Stimulated activated CD8-positive, alpha-beta memory T cell treated with anti-CD3 and anti-CD28 coated beads, Interleukin-2, amount 100 ng/mL, for 48 hours (primary cell): ENCODE results near the gene TMEM52.

Experiments
- DNase-seq, 2 donors: peaks; one replicate each; pipeline ENCODE4 v3.0.0-alpha.2; 2020; ENCODE audit warnings: low read depth in 2 of 2

The TMEM52 gene

DNA sequence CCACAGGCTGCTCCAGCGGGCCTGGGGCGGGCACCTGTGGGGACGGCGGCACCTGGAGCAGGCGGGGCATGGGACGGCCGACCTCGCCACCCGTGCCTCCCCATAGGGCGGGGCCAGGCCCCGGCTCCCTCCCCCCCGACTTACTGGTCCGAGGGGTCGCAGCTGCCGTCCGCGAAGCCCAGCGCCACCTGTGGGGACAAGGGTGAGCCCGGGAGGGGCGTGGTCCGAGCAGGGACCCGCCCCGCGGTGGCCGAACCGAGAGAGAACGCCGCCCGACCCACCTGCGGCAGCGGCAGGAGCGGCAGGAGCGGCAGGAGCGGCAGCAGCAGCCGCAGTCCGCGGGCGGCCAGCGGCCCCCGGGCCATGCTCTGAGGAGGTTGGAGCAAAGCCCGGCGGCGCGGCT, at the start of gene TMEM52:
TSS of gene TMEM52 (minus strand) at position 379 of the 403 bp plus-strand sequence. CDS start at position 365, 14 bp downstream.
- DNase-seq, result no peak

DNA sequence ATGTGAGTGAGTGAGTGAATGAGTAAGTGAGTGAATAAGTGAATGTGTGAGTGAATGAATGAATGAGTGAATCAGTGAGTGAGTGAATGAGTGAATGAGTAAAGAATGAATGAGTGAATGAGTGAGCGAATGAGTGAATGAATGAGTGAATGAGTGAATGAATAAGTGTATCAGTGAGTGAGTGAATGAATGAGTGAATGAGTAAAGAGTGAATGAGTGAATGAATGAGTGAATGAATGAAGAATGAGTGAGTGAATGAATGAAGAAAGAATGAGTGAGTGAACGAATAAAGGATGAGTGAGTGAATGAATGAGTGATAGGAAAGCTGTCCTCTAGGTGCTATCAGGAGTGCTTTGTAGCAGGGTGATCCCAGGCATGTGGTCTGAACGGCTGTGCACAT, 48.8 kb upstream of the TMEM52 start:
- DNase-seq, result no peak

DNA sequence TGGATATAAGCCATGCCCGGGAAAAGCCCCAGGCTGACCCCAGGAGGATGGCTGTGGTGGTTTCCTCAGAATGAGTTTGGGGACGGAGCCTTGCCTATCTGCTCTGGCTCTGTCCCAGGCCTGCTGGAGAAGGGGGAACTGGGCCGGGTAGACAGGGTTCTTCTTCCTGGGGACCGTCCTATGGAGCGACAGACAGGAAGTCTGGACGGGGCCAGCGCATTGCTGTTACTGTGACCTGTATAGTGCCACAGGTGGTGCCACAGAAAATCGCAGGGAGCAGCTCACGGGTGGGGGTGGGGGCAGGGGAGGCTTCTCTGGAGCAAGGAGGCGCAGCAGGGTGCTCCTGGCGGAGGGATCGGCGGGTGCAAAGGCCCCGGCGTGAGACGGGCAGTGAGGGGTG, 48.1 kb upstream of the TMEM52 start:
- DNase-seq, result no peak

DNA sequence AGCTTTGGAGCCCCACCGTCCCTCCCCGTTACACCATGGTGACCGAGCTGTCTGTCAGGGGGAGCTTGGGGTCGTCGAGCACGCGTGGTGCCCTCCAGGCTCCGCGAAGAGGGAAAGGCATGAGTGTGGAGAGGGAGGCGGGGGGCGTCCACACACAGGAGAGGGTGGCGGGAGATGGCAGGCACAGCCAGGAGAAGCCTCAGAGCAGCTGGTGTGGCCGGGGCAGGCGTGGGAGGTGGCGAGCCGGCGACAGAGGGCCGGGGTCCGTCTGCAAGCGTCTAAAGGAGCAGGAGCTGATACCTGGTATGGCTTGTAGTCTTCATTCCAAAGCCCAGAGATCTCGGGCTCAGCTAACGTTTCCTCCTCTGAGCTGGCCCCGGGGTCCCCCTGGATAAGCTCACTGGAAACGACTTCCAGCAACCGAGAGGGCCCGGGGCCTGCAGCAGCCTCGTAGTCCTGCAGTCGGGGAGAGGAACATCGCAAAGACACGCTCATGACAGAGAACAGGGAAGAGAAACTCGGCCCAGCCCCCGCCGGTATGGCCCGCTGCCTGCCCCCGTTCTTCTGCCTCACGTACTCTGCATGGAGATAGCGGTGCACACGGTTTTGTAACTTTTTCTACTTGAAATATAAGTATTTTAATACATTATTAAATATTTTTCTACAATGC, 47.1 kb upstream of the TMEM52 start:
- no peak for DNase-seq

DNA sequence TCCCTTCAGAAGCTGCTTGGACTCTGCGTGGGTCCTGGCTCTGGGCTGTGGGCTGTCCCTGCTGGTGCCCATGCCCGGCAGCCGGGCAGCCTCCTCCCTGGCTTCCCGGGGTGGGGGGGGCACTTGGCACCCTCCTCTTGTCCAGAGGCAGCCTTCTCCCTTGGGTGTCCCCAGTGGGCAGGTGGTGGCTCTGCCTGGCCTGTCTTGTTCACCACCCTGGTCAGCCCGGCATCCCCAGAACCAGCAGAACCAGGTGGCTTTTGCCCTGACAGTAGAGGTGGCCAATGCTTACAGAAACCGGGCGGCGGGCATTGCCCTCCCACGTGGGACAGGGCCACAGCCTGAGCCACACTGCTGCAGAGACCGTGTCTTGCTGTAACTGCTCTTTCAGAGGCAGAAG, 46.5 kb upstream of the TMEM52 start:
- no peak for DNase-seq

DNA sequence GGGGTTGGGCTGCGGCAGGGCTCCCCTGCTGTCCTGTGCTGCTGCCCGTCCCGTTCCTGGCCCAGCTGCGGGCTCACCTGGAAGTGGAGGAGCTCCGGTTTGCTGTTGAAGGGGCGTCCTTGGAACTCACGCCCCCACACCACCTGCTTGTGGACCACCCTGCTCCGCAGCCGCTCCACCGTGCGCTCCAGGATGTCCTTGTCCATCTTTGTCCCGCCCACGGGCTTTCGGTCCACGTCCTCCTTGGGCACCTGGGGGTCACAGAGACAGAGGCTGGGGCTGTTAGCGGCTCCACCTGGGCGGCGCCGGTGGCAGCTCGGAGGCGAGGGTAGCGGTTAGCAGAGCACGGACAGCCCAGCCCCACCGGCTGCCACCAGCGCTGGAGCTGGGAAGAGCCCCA, 45.7 kb upstream of the TMEM52 start:
- no peak for DNase-seq

DNA sequence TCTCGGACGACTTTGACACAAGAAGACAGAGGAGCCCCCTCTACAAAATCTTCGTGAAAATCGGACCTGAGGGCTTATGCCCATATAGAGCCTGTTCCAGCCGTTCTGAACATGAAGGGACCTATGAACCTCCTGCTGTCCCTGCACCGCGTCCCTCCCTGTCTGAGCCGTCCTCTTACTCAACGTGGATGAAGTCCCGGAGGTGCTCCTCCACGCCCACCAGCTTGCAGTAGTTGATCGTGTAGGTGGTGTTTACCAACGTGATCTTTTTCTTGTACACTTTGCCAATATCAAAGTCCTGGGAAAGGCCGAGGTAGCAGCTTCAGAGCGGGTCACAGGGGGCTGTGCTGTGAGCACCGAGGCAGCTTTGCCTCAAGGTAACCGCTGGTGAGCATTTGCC, 44.5 kb upstream of the TMEM52 start:
- DNase-seq, result no peak

DNA sequence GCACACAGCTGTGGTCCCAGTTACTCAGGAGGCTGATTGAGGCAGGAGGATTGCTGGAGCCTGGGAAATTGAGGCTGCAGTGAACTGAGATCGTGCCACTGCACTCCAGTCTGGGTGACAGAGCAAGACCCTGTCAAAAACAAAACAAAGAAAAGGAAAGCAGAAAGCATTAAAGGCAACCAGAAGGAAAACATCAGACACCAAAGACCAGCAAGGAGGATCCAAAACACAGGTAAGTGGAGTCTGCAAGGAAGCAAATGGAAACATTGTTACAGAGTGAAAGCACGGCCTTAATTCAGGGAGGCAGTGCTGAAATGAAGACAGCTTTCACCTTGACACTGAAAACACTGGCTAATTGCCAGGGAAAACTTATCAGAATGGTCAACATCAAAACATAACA, 43.7 kb upstream of the TMEM52 start:
- DNase-seq, result no peak

DNA sequence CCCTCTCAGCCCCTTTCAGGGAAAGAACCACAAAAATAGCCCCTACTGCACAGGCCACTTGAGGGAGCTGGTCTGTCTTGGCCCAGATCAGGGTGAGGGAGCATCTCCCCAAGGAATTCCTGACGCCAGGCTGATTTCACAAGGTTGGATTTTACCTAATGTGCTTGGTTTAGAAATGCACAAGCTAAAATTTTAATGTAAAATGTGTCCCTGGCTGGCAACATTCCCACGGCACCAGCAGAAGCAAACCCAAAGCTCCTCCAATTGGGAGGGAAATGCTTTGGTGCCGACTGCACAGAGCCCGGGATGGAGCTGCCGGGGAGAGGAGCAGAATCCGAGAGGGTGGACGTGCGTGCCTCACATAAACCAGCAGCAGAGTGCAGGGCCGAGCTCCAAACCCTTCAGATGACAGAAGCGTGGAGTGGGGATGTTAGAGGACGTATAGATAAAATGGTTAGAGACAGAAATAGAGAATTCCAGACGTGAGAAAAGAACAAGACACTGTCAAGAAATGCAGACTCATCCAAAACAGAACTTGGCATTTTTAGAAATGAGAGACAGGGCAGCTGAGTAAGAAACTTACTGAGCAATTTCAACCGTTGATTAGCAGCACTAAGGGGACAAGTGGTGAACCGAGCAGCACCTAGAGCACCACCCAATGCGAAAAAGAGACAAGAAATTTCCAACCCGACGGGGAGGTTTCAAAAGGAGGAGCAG, 41.6 kb upstream of the TMEM52 start:
- DNase-seq, result no peak

DNA sequence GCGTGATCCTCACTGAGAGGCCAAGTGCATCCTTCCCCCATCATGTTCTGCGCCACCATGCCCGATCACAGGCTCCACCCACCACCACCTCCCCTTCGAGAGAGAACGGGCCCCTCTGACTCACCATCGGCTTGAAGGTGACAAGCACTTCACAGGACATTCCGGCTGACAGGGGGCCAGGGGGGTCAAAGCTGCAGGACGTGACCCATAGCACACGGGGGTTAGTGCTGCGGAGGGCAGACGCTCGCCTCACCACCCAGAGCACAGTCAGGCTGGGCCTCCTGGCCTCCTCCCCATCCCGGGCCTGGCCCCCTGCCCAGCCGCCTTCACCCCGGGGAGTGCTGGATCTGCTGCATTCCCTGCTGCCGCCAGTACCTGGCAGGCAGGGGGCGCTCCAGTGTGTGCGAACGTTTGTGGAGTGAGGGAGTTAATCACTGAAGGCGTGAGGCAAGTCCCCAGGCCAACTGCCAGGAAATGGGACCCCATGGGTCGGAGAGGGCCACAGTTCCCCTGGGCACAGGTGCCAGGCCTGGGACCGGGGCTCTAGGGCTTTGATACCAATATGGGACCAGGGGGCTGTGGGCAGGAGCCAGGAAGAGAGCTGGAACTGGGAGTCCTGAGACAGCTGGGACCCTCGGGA, 40.9 kb upstream of the TMEM52 start:
- peak; percentile 72 to 78 for DNase-seq

DNA sequence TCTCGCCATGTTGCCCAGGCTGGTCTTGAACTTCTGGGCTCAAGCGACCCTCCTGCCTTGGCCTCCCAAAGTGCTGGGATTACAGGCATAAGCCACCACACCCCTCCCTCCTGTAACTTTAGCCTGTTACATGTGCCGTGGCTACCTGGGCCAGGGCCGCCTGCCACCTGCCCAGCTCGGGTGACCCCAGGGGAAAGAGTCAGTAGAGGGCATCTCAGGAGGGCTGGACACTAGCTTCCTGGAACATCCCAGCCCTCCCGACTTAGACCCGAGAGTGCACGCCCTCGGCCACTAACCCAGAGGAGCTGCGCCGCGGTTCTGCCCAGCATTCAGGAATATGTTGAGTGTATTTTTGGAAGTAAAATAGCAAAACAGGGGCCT, 40.4 kb upstream of the TMEM52 start:
- DNase-seq, result no peak

DNA sequence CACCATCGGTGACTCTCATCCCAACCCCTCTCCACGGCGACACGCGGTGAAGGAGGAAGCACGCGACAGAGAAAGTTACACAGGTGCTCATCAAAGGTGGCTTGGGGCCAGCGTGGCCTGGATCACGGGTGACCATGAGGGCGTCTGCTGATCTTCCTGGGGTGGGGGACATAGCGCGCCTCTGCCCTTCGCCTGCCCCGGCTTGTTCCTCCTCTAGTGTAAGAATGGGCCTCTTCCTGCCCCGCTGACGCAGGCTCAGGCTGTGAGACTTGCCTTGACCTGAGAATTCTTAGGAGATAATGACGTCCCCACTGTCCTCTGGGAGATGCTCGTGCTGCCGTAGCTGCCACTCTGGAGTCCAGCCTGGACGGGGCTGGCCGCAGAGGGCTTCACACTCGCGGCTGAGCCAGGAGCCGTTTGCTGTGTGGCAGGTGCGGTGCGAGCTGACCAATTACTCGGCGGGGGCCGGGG, 39.0 kb upstream of the TMEM52 start:
- no peak for DNase-seq

DNA sequence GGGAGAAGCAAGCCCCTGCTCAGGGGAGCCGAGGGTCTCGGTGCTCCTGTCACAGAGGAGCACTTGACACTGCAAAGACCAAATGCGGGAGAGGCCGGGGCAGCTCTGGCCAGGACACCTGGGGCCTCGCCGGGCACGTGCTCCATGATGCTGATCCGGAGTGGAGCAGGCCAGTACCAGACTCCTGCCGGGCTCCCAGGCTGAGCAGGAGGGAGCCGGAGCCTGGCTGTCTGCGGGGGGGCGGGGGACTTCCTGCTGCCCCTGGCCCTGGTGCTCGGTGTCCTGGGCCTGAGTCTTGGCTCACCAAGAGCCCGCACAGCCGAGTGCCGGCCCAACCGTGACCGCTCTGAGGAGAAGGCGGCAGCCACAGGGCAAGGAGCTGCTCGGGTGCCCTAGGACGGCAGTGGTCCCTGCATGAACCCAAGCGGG, 38.5 kb upstream of the TMEM52 start:
- no peak for DNase-seq

DNA sequence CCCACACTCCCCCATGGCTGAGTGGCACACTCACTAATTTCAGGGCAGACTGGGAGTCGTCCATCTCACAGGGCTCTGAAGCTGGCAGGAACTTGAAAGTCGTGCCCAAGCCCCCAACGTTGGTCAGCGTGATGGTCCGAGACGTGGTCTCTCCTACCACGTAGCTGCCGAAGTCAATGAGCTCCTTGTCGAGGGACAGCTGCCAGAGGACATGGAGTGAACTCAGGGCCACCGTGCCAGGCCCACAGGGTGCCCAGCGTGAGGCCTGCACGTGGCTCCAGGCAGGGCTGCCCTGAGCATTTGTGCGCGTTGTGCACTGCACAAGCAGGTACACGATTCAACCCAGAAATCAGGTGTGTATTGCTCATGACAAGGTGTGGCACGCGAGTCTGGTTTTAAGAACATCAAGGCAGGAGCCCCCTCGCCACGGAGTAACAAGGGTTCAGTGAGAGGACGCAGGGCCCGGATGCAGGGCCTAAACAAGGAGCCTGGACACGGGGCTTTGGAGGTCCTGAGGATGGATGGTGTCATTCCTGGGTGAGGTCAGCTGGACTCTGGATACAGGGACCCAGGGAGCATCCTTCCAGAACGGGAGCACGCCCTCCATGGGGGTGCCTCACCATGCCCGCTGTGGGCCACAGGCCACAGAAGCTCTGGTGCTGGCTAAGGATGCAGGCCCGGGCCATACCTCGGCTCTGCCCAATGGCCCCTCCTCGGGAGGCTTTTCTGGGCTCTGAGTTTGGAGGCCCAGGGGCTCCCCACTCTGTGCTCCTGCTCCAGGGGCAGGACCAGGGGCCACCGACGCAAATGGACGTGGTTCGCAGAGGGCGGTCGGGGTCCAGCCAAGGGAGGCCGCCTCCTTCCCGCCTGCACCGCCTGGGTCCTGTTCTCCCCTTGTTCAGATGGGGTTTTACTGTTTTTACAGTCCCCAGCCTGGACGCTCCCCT, 37.8 kb upstream of the TMEM52 start:
- DNase-seq, result no peak

DNA sequence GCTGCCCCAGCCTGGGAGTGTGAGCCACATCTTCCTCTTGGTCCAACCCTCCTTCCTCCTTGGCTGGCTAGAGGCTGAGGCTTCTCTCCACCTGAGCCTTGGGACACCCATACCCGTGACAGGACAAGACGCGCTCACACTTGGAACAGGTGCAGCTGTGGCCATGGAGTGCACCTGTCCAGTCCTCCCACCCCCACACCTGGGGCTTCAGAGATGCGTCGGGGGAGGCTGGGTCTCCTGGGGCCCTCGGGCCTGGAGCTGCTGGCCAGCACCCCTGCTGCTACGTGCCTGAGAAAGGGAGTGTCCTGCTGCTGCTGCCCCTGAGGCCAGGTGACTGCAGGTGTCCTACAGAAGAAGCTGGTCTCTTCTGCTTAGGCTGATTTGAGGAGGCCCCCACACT, 37.0 kb upstream of the TMEM52 start:
- DNase-seq, result no peak

DNA sequence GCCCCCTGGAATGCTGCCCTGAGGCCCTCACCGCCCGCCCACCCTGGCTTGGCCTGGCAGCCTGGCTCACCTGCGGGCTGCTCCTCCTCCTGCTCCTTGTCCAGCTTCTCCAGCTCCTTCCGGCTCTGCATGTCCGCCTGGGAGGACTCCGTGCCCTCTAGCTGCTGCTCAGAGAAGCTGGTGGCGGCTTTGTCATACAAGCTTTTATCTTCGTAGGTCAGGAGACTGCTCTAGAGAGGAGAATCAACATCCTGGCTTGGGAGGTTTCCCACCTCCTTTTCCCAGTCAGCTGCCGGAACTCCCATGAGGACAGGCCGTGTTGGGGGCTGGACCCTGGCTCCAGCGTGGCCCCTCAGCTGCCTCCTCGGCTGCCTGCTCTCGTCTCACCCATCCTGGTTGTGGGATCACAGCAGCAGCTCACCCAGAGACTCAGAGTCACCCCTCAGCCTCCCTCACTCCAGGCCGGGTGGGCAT, 36.6 kb upstream of the TMEM52 start:
- DNase-seq, result no peak

DNA sequence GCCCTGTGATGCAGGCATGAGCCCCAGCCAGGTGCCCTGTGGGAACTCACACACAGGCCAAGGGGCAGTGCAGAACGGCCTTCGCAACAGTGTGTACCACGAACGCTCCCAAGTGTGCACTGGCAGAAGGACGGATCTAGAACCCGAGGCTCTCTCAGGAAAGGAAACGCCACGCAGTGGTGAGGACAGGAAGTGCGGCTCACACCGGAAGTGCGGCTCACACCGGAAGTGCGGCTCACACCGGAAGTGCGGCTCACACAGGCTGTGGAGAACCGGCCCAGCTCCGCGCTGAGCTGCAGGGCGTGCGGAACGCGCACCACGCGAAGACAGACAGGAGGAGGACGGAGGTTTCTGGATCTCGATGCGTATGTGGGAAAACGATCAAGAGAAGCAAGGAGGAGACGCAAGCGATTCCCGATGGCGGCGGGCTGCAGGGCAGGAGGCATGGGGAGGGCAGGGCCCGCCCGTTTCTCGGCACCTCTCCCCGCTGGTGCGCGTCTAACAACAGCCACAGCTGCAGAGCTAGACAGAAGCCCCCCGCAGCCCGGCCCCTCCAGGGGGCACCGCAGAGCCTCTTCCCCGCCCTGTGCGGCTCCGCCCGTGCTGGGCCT, 35.9 kb upstream of the TMEM52 start:
- peak in 1 of 2 donors; percentile 15 for DNase-seq

DNA sequence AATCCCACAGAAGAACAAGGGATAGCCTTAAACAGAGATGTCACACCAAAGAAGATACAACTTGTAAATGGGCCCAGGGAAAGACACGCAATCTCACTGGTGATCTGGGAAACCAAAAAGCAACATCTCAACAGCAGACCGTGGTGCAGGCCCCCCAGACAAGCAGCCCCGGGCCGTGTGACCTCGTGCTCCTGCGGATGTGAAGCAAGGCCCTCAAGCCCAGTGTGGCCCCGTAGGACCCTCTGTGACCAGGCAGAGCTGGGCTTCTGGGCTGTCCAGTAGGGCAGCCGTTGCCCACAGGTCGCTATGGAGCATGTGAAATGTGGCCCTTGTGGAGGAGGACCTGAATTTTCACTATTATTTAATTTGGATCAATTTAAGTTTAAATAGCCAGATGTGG, 34.9 kb upstream of the TMEM52 start:
- DNase-seq, result no peak

DNA sequence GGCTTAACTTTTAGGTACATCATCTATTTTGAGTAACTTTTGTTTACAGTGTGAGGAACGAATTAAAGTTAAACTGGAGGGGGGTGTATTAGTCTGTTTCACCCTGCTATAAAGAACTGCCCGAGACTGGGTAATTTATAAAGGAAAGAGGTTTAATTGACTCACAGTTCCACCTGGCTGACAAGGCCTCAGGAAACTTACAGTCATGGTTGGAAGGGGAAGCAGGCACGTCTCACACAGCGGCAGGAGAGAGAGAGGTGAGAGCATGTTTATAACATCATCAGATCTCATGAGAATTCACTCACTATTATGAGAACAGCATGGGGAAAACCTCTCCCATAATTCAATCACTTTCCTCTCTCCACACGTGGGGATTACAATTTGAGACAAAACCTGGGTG, 31.9 kb upstream of the TMEM52 start:
- no peak for DNase-seq

DNA sequence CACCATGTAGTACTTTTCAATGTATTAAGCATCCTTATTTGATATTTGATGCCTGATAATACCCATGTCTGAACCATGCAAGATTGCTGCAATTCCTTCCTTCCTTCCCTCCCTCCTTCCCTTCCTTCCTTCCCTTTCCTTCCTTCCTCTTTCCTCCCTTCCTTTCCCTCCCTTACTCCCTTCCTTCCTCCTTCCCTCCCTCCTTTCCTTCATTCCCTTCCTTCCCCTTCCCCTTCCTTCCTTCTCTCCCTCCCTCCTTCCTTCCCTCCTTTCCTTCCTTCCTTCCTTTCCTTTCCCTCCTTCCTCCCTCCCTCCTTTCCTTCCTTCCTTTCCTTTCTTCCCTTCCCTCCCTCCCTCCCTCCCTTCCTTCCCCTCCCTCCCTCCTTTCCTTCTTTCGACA, 29.7 kb upstream of the TMEM52 start:
- DNase-seq, result no peak

DNA sequence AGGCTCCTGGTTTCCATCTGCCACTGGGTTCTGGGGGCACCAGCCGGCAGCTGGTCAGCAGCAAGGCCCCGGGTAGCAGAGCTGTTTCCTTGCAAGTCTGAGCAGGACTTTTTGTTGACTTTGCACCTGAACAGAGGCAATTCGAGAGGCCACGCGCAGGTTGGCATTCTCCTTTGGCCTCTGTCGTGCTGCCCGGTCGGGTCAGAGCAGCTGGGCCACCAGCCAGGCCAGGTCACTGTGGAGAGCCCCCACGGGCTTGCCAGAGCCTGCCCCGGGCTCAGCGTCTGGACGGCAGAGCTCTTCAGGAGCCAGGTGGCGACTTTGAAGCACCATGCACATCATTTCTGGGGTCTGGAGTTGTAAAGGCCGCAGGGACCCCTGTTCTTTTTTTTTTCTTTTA, 28.4 kb upstream of the TMEM52 start:
- DNase-seq, result no peak
